B cell (primary cell): ENCODE results near the gene NPM3. TPM values are rescaled to one million over a fixed set of nuclear protein-coding genes. Genes with fewer than 3 reads are reported as not detected.

ENCODE experiments used
- ATAC-seq: fragments of 200-7000 bp; cut with Tn5 transposase; one replicate; pipeline ENCODE4 v1.10.0; 2021; ENCODE audit warnings: low read depth, mild to moderate bottlenecking, moderate number of reproducible peaks, moderate library complexity
- CTCF ChIA-PET: fragments of 350-600 bp; sonication (Branson Sonifier 250); formaldehyde crosslinking; loops from one replicate; lab custom pipeline; 2021; ENCODE audit warnings: antibody characterized with exemption, inconsistent platforms; lab: Charles Lee
- POLR2A ChIA-PET: fragments of 350-600 bp; sonication (Branson Sonifier 250); formaldehyde crosslinking; loops from one replicate; lab custom pipeline; 2021; ENCODE audit warnings: antibody characterized with exemption; lab: Charles Lee
- DNase-seq: peaks from one replicate; pipeline ENCODE4 v3.0.0; 2013
- H2AFZ ChIP-seq: 2 replicates; pipeline ENCODE4 v1.6.1; 2012; ENCODE audit warnings: mild to moderate bottlenecking, low read depth, low read length; ENCODE audit not compliant: insufficient read depth, poor library complexity, severe bottlenecking
- H3K27ac ChIP-seq, 2 donors: 1 replicate in 1 of 2; 2 replicates in 1 of 2; pipeline ENCODE4 v1.5.1; 2012 to 2013; ENCODE audit warnings: low read length in 2 of 2, mild to moderate bottlenecking in 2 of 2, moderate library complexity in 1 of 2
- H3K27me3 ChIP-seq, 4 experiments: fragments of 200-600 bp in 1 of 4; sonication (generic) in 1 of 4; replicated peaks in 1 of 4; 1 replicate in 2 of 4; 2 replicates in 2 of 4; pipeline versions ENCODE4 v1.6.1 to v1.7.0; 2013 to 2016; ENCODE audit warnings: low read length in 3 of 4, mild to moderate bottlenecking in 2 of 4, mixed read lengths in 1 of 4, moderate library complexity in 1 of 4; ENCODE audit not compliant: insufficient read depth in 4 of 4, control insufficient read depth in 3 of 4; ENCODE audit errors: control extremely low read depth in 1 of 4
- H3K36me3 ChIP-seq, 2 experiments: replicated peaks in 1 of 2; 1 replicate in 1 of 2; 2 replicates in 1 of 2; pipeline versions ENCODE4 v1.6.1 to v1.7.1; 2013; ENCODE audit warnings: low read length in 1 of 2; ENCODE audit not compliant: insufficient read depth in 2 of 2, control insufficient read depth in 1 of 2; ENCODE audit errors: control extremely low read depth in 1 of 2, extremely low read depth in 1 of 2
- H3K4me1 ChIP-seq, 2 donors: fragments of 200-600 bp in 1 of 2; sonication (generic) in 1 of 2; 1 replicate in 1 of 2; 2 replicates in 1 of 2; pipeline versions ENCODE4 v1.5.1 to v1.6.1; 2013 to 2017; ENCODE audit warnings: low read length in 2 of 2; ENCODE audit not compliant: control insufficient read depth in 2 of 2, insufficient read depth in 2 of 2
- H3K4me2 ChIP-seq: replicated peaks from 2 replicates; pipeline ENCODE3; 2012; ENCODE audit warnings: mild to moderate bottlenecking, low read depth, low read length; ENCODE audit not compliant: poor library complexity, severe bottlenecking
- H3K4me3 ChIP-seq, 5 experiments: fragments of 200-600 bp in 1 of 5; sonication (generic) in 1 of 5; 1 replicate in 3 of 5; 2 replicates in 2 of 5; pipeline versions ENCODE4 v1.5.1 to v1.7.0; 2011 to 2016; ENCODE audit warnings: low read length in 4 of 5, mild to moderate bottlenecking in 4 of 5, low read depth in 2 of 5, control low read depth in 1 of 5, moderate library complexity in 1 of 5; ENCODE audit not compliant: insufficient read depth in 1 of 5; ENCODE audit errors: control extremely low read depth in 1 of 5, extremely low read depth in 1 of 5
- H3K79me2 ChIP-seq: fragments of 200-600 bp; sonication (generic); one replicate; pipeline ENCODE4 v1.6.0; 2016; ENCODE audit warnings: low read length; ENCODE audit not compliant: control insufficient read depth, insufficient read depth
- H3K9ac ChIP-seq: fragments of 200-600 bp; sonication (generic); 2 replicates; pipeline ENCODE4 v1.6.1; 2017; ENCODE audit warnings: mild to moderate bottlenecking, low read length, moderate library complexity
- H3K9me3 ChIP-seq, 3 donors: one replicate each; pipeline versions ENCODE4 v1.6.1 to v1.7.1; 2013; ENCODE audit warnings: low read length in 2 of 3; ENCODE audit not compliant: control insufficient read depth in 2 of 3, insufficient read depth in 1 of 3; ENCODE audit errors: control extremely low read depth in 1 of 3
- H4K20me1 ChIP-seq: 2 replicates; pipeline ENCODE4 v1.6.0; 2012; ENCODE audit warnings: mild to moderate bottlenecking, low read length; ENCODE audit not compliant: insufficient read depth, control insufficient read depth, poor library complexity, severe bottlenecking
- H3K27ac Mint-ChIP-seq: one replicate; pipeline ENCODE4 v1.8.0; 2021; ENCODE audit warnings: mixed read lengths
- H3K27me3 Mint-ChIP-seq: one replicate; pipeline ENCODE4 v1.8.0; 2021; ENCODE audit warnings: mixed read lengths
- H3K4me1 Mint-ChIP-seq: one replicate; pipeline ENCODE4 v1.8.0; 2021; ENCODE audit warnings: mixed read lengths
- H3K4me3 Mint-ChIP-seq: one replicate; pipeline ENCODE4 v1.8.0; 2021; ENCODE audit warnings: mixed read lengths
- H3K9me3 Mint-ChIP-seq: one replicate; pipeline ENCODE4 v1.8.0; 2022; ENCODE audit warnings: mixed read lengths; ENCODE audit not compliant: insufficient read depth
- EZH2 ChIP-seq: IDR thresholded peaks from 2 replicates; pipeline ENCODE4 v1.6.1; 2012; ENCODE audit warnings: borderline replicate concordance, low read depth, mild to moderate bottlenecking, moderate library complexity, low read length; ENCODE audit not compliant: insufficient read depth, poor library complexity, severe bottlenecking
- WGBS: methylation state at CpG from one replicate; pipeline ENCODE4 v1.1.5; 2013; ENCODE audit warnings: missing lambda C conversion rate; ENCODE audit not compliant: insufficient coverage; 5-methylcytosine and 5-hydroxymethylcytosine counted together
- intact Hi-C: fragments of 100-400 bp; cut with micrococcal nuclease; formaldehyde crosslinking; loops from one replicate; pipeline ENCODE4 v1.10.0; 2022
- polyA plus RNA-seq: library from polyadenylated mRNA; depleted of rRNA; stranded (reverse); fragments of >200 nt; gene quantifications from 2 replicates; pipeline ENCODE4 v1.2.3, GENCODE V29; 2012
- total RNA-seq, 2 donors: library from RNA; stranded (reverse); fragments of 120-200 nt in 1 of 2; gene quantifications; 1 replicate in 1 of 2; 2 replicates in 1 of 2; pipeline versions ENCODE4 v1.2.3 to v1.2.4, GENCODE V29; 2013 to 2022
- TF ChIP-seq, protein P1 (sequence below): fragments of 200-600 bp; IDR thresholded peaks from one replicate; pipeline ENCODE4 v1.8.0; 2022; ENCODE audit warnings: antibody characterized with exemption, mild to moderate bottlenecking

NPM3 gene
- total and polyA plus RNA-seq, 2 donors (not counting 1 experiment from before 2014, with no cell fraction given): 7.7 to 13.5 TPM

DNA sequence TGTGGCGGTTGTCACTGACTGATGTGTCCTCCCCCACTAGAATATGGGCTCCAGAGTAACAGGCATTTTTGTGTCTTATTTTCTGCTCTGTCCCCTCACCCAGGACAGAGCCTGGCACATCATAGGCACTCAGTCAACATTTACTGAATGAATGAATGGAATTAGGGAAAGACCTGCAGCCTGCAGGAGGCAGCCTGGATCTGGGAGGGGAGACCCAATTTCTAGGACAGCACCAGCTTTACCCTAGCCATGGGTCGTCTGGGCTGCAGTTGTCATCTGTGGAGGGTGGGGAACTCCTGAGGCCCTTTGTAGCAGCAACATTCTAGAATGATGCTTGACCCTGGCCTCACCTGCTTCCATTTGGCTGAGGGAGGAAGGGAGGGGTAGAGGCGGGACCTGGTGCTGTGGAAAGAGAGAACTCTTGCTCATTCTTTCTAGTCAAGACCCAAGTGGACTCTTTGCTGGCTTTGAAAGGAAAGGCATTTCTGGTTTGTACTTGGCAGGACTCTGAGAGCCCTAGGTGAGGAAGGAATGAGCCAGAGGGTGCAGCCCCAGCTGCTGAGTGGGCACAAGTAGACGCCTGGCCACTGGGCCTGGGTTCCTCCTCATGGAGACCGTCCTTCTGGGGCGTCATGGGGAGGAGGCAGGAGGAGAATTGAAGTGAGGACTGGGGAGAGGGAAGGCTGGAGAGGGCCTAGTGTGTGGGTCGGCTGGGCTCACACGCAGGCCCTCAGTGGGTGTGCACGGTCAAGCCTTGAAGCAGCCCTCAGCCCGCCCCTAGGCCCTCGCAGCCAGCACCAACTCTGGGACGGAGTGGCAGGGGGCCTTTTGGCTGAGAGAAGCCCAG lies 16.3 kb downstream of the NPM3 start:
- CTCF ChIA-PET: no interaction called here
- H3K27ac ChIP-seq: no peak overlapping the region
- no peaks in the 10 kb centered on the region for H3K9me3 Mint-ChIP-seq
- TF ChIP-seq, protein P1, sequence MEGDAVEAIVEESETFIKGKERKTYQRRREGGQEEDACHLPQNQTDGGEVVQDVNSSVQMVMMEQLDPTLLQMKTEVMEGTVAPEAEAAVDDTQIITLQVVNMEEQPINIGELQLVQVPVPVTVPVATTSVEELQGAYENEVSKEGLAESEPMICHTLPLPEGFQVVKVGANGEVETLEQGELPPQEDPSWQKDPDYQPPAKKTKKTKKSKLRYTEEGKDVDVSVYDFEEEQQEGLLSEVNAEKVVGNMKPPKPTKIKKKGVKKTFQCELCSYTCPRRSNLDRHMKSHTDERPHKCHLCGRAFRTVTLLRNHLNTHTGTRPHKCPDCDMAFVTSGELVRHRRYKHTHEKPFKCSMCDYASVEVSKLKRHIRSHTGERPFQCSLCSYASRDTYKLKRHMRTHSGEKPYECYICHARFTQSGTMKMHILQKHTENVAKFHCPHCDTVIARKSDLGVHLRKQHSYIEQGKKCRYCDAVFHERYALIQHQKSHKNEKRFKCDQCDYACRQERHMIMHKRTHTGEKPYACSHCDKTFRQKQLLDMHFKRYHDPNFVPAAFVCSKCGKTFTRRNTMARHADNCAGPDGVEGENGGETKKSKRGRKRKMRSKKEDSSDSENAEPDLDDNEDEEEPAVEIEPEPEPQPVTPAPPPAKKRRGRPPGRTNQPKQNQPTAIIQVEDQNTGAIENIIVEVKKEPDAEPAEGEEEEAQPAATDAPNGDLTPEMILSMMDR: no peak
- TF ChIP-seq EZH2: no peak
- H3K36me3 ChIP-seq: no peaks in the 10 kb centered on the region
- POLR2A ChIA-PET: no interaction called here
- peaks cover 0 to 23% (median 7%) of the 10 kb centered on the region in 4 experiments for H3K27me3 ChIP-seq
- H3K79me2 ChIP-seq: no peaks in the 10 kb centered on the region
- DNase-seq (no peak), ATAC-seq (no peak)
- peaks cover 0 to 2% (median 0%) of the 10 kb centered on the region in 3 donors for H3K9me3 ChIP-seq
- no peak overlapping the region for H3K4me3 Mint-ChIP-seq
- H3K4me3 ChIP-seq: no peak overlapping the region
- H4K20me1 ChIP-seq: no peaks in the 10 kb centered on the region
- intact Hi-C loops: no loop called here
- no peak overlapping the region for H2AFZ ChIP-seq
- H3K4me2 ChIP-seq: no peak overlapping the region
- H3K4me1 ChIP-seq: no peaks in the 10 kb centered on the region
- peaks cover 50% of the 10 kb centered on the region for H3K27me3 Mint-ChIP-seq
- WGBS: 89% methylated on average over 9 of the region's 12 CpGs
- no peaks in the 10 kb centered on the region for H3K4me1 Mint-ChIP-seq
- H3K27ac Mint-ChIP-seq: no peak overlapping the region
- no peak overlapping the region for H3K9ac ChIP-seq

DNA sequence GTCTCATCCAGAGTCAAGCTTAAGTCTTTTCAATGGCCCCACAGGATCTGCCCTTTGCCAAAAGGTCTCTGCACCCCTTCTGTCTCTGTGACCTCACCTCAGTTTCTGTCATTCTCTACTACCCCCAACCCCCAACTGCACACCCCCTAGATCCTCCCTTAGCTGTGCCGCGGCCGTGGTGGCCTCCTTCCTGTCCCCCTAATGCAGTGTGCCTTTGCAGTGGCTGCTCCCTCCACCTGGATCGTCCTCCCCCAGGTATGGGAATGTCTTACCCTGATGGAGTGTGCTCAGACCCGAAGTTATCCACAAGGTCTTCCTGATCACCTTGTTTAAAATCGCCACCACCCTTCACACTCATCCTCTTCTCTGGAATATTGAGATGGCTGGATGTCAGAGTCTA lies 16.9 kb downstream of the NPM3 start:
- no peaks in the 10 kb centered on the region for H3K36me3 ChIP-seq
- no peaks in the 10 kb centered on the region for H4K20me1 ChIP-seq
- Mint-ChIP-seq H3K27me3 (peaks cover 45% of the 10 kb centered on the region), H3K27ac (no peak overlapping the region), H3K9me3 (no peaks in the 10 kb centered on the region), H3K4me1 (no peaks in the 10 kb centered on the region), H3K4me3 (no peak overlapping the region)
- 73% methylated on average over 4 of the region's 6 CpGs for WGBS
- H3K79me2 ChIP-seq: no peaks in the 10 kb centered on the region
- H3K4me1 ChIP-seq: no peaks in the 10 kb centered on the region
- TF ChIP-seq EZH2: no peak
- TF ChIP-seq, protein P1: no peak
- H3K27ac ChIP-seq: no peak overlapping the region
- intact Hi-C loops: no loop called here
- no peak for ATAC-seq
- CTCF ChIA-PET: no interaction called here
- H3K9me3 ChIP-seq: peaks cover 0 to 2% (median 0%) of the 10 kb centered on the region in 3 donors
- H3K4me2 ChIP-seq: no peak overlapping the region
- no peak overlapping the region for H3K9ac ChIP-seq
- no peak overlapping the region for H3K4me3 ChIP-seq
- POLR2A ChIA-PET: interaction anchor here (0.7 kb wide), 1 partner anchor 8 kb away, joined by 3 read pairs; no protein-coding TSS in a partner anchor
- H2AFZ ChIP-seq: no peak overlapping the region
- peaks cover 0 to 16% (median 4%) of the 10 kb centered on the region in 4 experiments for H3K27me3 ChIP-seq
- no peak for DNase-seq
